HT1080 (cell line): ENCODE data around the gene SLC9A8. TPM values are rescaled to one million over a fixed set of nuclear protein-coding genes. Genes with fewer than 3 reads are reported as not detected.
"Not testable (repeated sequence)": the region's sequence is repeated elsewhere in the genome, so short reads cannot be mapped to it uniquely, and the experiment has no call there.

Experiments
- DNase-seq: peaks from one replicate; pipeline ENCODE4 v3.0.0-alpha.2; 2015; ENCODE audit warnings: low read depth
- total RNA-seq: library from RNA; depleted of rRNA; stranded (reverse); fragments of >200 nt; shearing (Covaris generic); gene quantifications from 2 replicates; pipeline ENCODE4 v1.2.3, GENCODE V29; 2014

The SLC9A8 gene
- total RNA-seq, 1 experiment from 2014 or later, result 9.0 TPM

DNA sequence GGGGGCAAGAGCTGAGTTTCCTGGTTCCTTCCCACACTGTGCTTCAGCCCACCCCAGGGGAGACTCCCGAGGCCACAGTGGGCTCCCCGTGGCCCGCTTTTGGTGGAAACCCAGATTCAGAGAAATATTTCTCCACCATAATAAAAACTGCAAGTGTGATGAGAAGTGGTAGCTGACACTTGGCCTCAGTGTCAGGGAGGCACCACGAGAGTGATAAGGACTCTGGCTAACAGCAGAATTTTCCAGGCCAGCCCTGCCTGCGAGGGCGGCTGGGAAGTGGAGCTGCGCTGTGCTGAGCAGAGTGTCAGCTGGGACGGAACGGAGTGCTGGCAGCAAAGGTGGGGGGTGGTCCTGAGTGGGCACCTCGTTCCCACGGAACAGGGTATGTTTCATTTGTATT is 80.2 kb downstream of the SLC9A8 start:
- no peak for DNase-seq

DNA sequence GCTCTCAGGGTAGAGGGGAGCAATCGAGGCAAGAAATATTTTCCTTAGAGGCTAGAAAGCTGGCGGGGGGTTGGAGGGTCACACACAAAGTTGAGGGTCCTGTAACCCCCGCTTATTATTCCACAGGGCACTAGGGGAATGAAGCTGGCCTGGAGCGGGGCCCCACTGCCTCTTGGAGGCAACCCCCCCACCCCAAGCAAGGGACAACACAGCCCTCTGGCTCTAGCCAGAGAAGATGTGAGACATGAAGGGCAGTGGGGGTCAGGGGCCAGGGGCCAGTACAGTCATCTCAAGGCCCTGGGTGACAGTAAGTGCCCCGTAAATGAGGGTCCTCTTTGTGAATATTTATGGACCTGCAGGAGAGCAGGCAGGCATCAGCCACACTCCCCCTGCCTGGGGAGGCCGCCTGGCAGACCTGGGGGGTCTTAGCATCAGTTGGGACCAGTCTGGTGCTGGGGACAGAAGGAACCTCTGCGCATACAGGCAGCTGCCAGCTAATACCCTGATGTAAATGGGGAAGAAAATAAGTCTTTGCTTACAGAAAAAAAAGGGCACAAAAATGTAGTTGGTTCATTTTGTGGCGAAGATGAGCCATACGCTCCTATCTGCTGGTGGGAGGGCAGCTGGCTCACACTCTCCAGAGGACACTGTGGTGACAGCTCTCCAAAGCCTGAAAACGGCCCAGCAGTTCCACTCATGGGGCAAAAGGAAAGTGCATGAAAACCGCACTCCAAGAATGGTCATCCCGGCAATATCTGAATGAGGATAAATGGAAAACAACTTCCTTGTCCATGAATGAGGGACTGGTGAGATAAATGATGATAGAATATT is 80.8 kb downstream of the SLC9A8 start:
- no peak for DNase-seq

DNA sequence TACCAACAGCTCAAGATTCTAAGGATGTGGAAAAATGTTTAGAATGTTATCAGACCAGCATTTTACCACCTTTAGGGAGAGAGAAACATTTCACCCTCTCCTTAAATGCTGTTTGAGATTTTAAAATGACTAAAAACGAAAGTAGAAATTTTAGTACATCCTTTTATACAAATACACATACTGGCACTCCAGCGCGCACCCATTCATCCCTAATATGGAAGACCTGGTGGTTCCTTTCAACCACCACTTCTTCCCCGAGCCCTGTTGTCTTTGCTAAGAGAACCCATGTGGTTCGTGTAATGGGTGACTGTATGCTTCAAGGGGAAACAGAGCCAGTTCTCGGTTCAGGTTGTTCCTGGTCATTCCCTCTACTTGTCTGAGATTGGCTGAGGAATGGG is 81.4 kb downstream of the SLC9A8 start:
- DNase-seq, result no peak

DNA sequence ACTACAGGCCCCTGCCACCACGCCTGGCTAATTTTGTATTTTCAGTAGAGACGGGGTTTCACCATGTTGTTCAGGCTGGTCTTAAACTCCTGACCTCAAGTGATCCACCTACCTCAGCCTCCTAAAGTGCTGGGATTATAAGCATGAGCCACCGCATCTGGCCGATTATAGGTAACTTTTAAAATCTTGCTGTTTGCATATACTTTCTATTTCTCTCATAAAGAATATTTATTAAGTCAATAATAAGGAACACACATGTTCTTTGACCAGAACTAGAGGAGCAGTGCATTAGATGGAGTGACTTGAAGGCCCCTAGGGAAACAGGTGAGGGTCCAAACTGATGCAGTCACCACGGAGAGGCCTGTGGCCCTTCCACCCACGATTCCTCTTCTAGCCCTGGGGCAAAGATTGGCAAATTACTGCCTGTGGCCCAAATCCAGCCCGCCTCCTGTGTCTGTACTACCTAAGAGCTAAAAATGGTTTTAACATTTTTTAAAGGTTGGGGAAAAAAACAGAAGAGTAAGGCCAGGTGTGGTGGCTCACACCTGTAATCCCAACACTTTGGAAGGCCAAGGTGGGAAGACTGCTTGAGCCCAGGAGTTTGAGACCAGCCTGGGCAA is 83.0 kb downstream of the SLC9A8 start:
- DNase-seq, result not testable (repeated sequence)

DNA sequence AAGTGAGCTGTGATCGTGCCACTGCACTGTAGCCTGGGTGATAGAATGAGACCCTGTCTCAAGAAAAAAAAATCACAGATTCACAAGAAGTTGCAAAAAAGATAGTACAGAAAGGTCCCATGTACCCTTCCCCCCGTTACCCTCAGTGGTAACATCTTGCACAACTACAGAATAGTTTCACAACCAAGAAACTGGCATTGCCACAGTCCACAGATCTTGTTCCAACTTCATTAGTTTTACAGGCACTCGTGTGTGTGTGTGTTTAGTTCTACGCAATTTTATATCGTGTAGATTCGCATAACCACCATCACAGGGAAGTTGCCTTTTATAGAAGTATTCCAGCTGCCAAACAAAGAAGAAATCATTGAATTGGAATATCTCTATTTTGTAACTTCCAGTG is 83.6 kb downstream of the SLC9A8 start:
- no peak for DNase-seq

DNA sequence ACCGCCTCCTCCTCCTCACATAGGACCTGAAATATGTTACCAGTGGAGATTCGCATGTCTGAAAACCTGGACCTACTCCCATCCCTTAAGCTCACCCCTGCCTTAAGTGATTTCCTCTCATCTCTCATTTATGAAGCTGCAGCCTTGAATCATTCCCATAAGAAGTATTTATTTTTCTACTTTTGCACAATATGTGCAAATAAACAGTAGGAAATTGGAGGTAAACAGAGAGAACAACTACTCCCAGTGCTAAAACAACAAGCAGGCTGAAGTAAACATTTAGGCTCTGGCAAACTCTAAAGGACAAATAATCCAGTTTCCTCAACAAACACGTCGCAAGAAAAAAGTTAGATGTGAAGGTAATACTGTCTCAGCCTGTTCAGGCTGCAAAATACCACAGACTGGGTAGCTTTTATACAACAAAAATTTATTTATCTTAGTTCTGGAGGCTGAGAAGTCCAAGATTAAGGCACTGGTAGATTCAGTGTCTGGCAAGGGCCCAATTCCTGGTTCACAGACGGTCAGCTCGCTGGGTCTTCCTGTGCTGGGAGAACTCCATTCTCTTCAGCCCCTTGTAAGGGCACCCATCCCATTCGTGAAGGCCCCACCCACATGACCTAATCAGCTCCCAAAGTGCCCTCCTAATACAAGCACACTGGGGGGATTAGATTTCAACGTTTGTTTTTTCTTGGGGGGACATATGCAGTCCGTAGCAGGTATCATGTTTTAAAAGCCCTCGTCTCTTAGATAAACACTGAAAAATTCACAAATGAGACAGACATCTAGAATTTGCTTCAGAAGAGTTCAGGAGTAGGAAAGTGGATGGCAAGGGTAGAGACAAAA is 87.1 kb downstream of the SLC9A8 start:
- DNase-seq, result no peak

DNA sequence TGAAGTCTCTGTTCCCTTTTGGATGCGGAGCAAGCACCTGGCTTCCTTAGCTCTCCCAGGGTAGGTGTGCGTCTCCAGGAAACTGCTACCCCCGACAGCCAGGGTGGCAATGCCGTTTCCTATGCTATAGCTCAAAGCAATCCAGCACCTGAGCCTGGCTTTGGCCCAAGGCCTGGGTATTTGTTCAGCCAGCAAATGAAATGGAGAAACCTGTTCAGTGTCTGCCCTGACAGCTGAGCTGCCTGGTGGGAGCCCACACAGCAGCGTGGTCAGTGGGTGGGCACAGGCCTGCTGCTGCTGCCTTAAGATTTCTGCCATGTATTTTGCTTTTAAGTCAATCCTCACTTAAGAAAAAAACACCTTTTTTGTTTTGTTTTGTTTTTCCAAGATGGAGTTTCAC is 89.0 kb downstream of the SLC9A8 start:
- DNase-seq, result no peak

DNA sequence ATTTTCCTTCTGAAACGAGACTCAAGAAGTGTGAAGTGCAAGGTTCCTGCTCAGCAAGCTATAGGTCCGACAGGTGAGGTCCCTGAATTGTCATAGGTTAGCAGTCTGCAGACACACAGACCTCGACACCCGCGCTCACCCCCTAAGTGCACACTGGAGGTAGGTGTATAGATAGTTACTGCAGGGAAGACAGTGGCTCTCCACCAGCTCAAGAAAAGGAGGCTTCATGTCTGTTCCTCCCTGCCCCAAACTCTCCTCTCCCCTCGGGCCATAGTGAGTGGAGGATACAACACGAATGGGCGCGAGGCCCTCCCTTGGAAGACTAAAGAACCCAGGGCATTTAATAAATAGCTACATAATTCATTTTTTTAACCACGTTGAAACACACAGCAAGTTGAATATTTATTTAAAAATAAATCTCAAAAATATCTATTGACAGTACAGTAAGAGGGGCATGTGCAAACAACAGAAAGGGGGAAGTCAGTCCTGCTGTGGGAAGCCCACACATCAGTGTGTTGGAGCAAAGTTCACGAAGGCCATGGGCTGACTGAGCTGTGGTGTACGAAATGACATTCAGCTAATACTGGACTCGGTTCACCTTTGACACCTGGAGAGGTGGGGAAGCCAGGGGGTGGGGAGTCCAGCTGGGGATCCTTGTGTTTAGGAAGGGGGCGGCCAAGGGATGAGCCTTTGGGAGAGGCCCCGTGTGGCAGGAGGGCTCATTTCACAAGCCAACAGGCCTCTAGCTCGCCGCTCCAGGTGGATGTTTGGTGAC is 92.0 kb downstream of the SLC9A8 start:
- no peak for DNase-seq

DNA sequence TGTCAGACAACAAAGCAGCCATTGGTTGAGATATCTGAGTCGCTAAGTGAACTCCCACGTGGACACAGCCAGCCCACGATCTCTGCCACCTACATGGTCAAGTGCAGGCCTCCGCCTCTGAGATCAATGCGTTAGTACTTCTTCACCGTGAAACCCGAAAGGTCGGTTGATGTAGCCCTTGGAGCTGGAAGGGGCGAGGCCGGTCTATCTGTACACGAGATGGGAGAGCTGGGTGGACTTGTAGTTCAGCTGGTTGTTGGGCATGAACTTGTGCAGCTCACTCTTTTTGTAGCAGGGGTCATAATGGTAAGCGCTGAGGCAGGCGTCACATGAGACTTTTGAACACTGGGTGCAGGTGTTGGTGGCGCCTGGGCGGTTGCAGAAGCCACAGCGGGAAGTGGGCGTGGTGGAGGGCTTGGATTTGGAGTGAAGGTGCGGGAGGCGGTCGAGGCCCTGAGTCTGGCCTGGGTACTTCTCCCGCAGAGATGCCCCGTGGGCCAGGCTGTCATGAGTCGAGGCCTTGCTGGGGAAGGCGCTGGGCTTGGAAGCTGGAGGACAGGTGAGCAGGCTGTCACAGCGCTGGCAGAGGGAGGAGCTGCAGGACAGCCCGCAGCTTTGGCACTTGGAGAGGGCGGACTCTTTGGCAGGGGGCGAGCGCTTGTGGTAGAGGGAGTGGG is 92.9 kb downstream of the SLC9A8 start:
- DNase-seq, result no peak

DNA sequence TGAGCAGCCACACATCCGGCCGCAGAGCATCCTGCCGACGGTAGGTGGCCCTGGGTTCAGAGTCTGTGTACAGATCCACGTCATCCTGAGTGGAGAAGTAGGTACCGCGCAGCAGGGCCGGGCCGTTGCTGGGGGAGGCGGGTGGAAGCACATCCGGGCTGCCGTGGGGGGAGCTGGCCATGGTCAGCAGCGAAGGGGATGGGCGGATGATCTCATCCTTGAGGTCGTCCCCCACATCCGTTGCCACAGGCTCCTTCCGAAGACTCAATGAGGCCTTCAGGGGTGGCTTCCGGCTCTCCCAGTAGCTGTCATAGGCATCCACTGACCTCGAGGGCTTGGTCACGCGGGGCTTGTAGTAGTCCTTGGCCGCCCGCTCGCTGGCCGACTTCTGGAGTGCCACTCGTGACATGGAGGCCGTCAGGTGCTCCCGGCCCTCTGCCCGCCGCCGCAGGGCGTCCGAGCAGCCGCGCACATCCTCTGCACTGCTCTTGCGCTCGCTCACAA is 93.5 kb downstream of the SLC9A8 start:
- peak; percentile 98 for DNase-seq

DNA sequence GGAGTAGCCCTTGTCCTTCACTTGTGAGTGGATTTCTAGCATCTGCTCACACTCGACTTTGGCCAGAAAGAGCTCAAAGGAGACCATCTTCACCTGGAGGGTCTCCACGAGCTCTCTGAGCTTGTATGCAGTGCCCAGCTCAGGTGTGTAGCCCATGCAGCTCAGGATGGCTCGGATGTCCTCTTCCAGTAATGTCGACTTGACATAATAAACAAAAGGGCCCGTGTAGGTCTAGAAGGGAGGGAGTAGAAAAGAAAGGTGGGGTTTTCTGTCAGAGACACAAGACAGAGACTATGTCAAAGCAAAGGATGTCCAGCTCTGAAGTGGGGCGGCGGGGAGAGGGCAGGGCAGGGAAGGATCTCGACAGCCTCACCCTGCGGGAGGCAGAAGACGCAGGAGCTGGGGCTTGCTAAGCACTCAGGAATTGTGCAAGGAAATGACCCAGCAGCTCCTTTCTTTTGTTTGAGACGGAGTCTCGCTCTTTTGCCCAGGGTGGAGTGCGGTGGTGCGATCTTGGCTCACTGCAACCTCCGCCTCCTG is 94.1 kb downstream of the SLC9A8 start:
- DNase-seq, result no peak

DNA sequence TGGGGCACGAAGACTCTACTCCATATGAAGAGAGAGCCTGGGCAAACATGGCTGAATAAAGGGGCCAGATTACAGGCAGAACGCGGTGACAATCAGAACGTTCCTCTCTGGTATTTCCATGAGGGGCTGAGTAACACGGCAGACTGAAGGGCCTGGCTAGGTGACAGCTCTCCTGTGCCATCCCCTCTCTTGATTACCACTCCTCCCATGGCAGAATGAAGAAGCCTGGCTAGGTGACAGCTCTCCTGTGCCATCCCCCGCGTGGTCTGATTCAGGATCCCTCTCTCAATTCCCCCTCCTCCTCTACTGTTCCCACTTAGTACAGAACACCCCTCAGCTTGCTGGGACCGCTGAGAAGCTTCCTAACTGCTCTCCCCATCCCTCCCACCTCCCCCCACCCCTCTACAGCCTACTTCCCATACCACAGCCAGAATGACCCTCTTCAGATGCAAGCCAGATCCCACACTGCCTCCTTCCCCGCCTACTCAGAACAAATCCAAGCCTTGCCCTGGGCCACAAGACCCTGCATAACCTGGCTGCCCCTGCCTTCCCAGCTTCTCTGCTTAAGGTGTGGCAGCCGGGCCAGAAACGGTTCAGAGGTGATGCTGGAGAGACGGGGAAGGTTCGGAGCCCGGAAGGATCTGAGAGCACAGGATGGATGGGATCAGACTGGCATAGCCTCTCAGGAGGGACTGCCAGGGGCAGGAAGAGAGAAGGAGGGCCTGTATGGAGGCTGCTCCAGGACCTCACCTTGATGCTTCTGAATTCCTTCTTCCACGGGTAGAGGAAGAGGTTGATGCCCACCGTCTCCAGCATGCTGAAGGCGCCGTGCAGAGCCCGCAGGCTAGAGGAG is 95.0 kb downstream of the SLC9A8 start:
- DNase-seq, result no peak

DNA sequence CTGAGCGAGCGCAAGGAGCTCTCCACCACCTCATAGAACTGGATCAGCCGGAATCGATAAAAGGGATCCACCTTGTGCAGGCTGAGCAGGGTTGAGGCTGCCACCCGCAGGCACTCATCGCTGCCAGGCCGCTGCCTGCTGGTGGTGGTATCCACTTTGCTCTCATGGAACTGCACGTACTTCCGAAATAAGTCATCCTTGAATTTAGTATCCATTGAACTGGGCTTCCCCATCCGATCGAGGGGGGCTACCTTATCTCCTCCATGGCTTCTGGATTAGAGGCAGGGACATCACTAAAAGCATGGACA is 95.6 kb downstream of the SLC9A8 start:
- DNase-seq, result no peak

DNA sequence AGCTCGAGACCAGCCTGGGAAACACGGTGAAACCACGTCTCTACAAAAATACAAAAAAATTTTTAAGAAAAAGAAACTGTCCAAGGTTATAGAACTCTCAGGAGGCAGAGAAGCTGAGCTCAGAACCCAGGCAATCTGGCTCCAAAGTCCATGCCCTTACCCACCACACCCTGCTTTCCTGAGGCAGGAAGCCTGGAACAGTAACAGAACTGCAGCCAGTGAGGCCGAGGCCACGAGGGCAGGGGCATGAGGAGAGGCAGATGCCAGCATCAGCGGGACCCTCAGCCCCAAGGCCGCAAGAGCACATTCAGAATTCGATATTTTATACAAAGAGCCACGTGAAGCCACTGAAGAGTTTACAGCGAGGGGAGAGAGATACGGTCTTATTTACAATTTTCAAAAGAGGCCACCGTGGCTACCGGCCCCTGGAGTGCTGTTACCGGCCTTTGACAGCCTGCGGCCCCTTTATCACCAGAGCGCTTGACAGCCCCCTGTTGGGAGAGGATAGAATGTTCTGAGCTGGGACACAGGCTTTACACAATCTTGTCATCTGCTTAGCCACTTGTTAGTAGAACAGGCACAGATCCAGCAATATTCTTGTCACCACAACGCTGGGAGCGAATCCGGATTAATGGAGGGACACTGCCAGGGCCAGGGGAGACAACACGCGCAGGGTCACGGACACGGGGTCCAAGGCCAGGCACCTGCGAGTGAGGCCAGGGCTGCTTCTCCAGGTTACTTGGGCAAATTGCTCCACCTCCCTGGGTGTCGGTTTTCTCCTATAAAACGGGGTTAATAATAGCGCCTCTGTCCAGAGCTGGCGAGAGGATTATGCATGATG is 97.1 kb downstream of the SLC9A8 start:
- DNase-seq, result no peak

DNA sequence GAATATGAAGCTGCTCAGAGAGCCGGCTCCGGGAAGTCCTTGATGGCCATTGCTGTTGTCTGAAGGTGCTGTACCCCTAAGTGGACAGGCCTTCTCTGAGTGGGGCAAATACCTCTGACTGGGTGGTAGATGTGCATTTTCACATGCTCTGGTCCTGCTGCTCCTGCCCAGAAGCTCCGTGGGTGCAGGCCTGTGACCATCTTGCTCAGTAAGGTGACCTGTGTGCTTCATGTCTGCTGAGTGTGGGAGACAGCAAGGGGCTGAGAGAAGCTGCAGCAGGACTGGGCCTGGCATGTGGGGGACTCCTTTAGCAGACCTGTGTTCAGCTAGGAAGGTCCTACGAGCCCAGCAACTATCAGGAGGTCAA is 97.7 kb downstream of the SLC9A8 start:
- no peak for DNase-seq

DNA sequence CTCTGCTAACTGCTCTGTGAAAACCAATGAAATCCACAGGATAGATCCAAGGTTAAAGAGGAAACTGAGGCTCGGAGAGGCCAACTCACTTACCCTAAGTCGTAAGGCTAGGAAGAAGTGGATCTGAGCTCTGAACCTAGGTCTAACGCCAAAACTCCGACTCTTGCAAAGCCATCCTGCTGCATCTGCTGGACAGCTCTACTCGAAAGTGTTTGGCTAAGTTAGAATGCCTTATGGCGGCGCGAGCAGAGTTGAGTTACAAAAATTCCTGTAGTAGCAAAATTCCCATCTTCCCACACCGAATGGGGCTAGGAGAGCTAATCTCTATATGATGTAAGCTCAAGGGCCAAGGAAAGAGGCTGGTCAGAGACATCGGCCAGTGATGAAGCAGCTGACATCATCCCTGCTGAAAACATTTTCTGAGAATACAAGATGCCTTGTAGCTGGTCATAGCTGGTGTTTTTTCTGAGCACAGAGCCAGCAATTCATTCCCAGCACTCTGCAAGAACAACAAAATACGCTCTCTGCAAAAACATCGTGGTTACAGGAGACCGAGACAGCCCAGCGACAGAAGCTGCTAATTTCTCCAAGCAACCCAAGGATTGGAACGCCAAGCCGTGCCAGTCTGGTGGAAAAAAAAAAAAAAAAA is 100.9 kb downstream of the SLC9A8 start:
- no peak for DNase-seq

DNA sequence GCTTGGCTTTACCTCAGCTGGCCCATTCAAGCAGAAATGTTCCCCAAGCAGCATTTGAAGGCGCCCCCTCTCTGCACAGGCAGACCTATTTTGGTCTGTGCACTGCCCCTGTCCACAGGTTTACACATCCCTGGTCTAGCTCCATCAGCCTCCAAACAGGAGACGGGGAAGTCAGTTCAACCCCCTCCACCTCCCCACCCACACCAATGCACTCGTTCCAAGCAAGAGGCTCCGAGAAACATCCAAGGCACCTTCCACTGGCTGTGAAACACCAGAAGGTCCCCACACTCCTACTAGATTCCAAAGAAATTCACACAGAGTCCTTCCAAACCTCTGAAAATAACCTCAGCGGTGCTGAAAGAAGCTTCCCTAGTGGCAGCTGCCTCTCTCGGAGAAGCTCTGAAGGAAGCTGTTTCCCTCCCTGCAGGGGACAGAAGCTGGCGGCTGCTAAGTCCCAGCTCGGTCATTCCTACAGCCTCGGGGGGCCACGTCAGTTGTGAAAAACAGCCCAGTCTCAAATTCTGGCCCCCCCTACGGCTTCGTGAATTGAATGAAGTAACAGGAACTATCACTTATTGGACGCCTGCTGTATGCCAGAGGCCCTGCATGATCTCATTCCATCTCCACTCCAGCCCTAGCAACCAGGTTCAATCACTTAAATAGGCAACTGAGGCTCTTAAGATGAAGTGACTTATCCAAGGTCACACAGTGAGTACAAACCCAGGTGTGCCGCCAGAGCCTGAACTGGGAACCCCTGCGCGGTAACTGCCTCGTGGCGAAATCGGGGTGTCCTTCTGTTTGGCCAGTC is 101.9 kb downstream of the SLC9A8 start:
- no peak for DNase-seq

DNA sequence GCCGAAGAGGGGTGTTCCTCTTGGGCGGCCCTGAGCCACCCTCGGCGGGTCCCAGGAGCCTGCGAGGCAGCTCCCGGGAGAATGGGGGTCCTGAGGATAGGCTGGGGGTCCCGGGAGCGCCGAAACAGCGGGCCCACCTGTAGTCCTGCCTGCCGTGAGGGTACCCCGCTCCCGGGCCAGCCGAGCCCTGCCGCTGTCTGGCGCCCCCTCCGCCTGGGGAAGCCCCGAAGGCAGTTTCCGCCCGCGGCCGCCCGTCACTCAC is 102.4 kb downstream of the SLC9A8 start:
- DNase-seq, result no peak
